GM10248 (cell line): ENCODE results near the gene B4GALNT1.

Source experiments
- CTCF ChIA-PET: fragments of 300-600 bp; sonication (Branson Sonifier 250); formaldehyde crosslinking; extraction: SDS; loops from one replicate; lab custom pipeline; 2021; ENCODE audit warnings: antibody characterized with exemption; lab: Yijun Ruan, JAX
- POLR2A ChIA-PET: fragments of 350-650 bp; sonication (Branson Sonifier 250); formaldehyde crosslinking; extraction: SDS; loops from one replicate; lab custom pipeline; 2020; ENCODE audit warnings: antibody characterized with exemption; lab: Yijun Ruan, JAX
- DNase-seq: peaks from one replicate; pipeline ENCODE4 v3.0.0; 2012; ENCODE audit errors: extremely low spot score
- CTCF ChIP-seq: IDR thresholded peaks from 2 replicates; pipeline ENCODE4 v1.5.1; 2012; ENCODE audit warnings: mild to moderate bottlenecking, low read depth; ENCODE audit errors: extremely low read depth, missing control alignments, control extremely low read depth

B4GALNT1 gene

GRCh38 chr12:57603815-57604453, 29.1 kb downstream of the B4GALNT1 start:
- no peak for TF ChIP-seq CTCF
- ChIA-PET CTCF (interaction anchor here (1.2 to 6.0 kb wide), 4 partner anchors 10 to 21 kb away, joined by 3 to 45 read pairs (median 4); no protein-coding TSS in a partner anchor), POLR2A (interaction anchor here (0.5 to 0.6 kb wide), 2 partner anchors 11 to 12 kb away, joined by 3 to 11 read pairs; no protein-coding TSS in a partner anchor)
- DNase-seq = no peak

DNA sequence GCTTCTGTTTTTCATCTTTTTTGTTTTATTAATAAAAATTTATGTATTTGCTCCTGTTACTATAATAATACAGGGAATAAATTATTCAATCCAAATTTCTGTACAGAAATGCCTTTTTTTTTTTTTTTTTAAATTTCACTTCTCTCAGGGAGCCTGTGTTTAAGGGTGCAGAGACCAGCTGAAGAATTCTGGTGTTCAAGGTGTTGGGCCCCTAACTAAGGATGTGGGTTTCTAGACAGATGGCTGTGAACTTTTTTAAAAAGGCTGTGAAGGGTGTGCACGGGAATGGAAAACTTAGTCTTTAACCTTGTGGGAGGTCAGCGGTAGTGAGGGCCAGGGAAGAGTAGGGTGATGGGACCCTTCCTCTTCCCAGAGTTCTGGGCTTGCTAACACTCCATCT, 29.7 kb downstream of the B4GALNT1 start:
- ChIA-PET CTCF (interaction anchor here (0.9 to 1.4 kb wide), 4 partner anchors 11 to 150 kb away, joined by 3 to 4 read pairs (median 3); no protein-coding TSS in a partner anchor), POLR2A (interaction anchor here (0.6 kb wide), 1 partner anchor 12 kb away, joined by 3 read pairs; no protein-coding TSS in a partner anchor)
- TF ChIP-seq CTCF = no peak

DNA sequence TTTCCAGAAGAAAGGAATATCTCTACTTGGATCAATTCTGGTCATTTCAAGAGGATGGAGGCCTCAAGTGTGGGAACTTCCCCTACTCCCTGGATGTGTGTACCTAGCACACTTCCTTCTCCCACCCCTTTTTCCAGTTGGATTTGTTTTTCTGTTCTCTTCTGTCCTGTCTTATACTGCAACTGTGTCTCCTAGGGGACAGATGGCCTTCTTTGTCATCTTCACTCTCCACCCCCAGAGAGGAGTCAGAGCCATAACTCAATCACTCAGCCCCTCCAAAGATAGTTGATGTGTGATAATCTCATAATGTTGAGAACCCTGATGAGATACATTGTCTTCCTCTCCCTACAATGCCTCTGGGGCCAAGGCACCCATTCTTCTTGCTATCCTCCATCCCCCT, 30.5 kb downstream of the B4GALNT1 start:
- ChIA-PET POLR2A (no interaction called here), CTCF (interaction anchor here (0.9 to 1.4 kb wide), 3 partner anchors 12 to 149 kb away, joined by 3 to 4 read pairs (median 3); no protein-coding TSS in a partner anchor)
- no peak for TF ChIP-seq CTCF
- DNase-seq = no peak

More for the DNA sequence above, 29.7 kb downstream of the B4GALNT1 start:
- DNase-seq = no peak

- ChIA-PET CTCF (interaction anchor here (1.1 to 4.2 kb wide), 4 partner anchors 16 to 156 kb away, joined by 3 to 47 read pairs (median 4); no protein-coding TSS in a partner anchor), POLR2A (interaction anchor here (1.5 kb wide), 1 partner anchor 82 kb away, joined by 3 read pairs; no protein-coding TSS in a partner anchor)
- no peak for DNase-seq
- TF ChIP-seq CTCF = no peak
Observed at GRCh38 chr12:57600395-57600794, 32.6 kb downstream of the B4GALNT1 start.

DNA sequence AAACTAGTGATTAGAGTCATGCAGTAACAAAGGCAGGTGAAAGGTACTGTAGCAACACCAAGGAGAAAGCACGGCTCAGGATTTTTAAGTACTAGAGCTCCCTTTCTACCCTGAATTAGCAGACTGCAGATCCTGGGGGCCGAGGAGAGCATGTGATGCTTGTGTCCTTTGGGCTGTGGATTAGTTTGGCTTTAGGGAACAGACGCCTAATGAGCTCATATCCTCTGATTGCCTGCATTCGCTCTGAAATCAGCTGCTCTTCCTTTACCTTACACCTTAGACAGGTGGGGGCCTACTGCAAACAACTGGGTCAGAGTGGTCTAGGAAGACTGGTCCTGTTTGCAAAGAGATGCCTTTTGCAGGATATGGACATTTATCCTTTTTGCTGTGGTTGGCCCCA, 39.8 kb downstream of the B4GALNT1 start:
- POLR2A ChIA-PET = interaction anchor here (0.6 to 0.7 kb wide), 2 partner anchors 11 to 32 kb away, joined by 6 to 11 read pairs; no protein-coding TSS in a partner anchor

More for the DNA sequence above, 39.8 kb downstream of the B4GALNT1 start:
- no peak for DNase-seq
- TF ChIP-seq CTCF = no peak
- CTCF ChIA-PET = interaction anchor here (0.9 to 5.1 kb wide), 9 partner anchors 10 to 41 kb away, joined by 3 to 63 read pairs (median 4); partner anchors contain the start of gene B4GALNT1
